SHP77 treated with DMSO at 0.1 percent for 48 hours (cell line): ENCODE measurements around the gene COA1.

ENCODE experiments used
- DNase-seq: peaks from one replicate; lab custom pipeline; 2025; lab: John Stamatoyannopoulos, UW

The COA1 gene

DNA sequence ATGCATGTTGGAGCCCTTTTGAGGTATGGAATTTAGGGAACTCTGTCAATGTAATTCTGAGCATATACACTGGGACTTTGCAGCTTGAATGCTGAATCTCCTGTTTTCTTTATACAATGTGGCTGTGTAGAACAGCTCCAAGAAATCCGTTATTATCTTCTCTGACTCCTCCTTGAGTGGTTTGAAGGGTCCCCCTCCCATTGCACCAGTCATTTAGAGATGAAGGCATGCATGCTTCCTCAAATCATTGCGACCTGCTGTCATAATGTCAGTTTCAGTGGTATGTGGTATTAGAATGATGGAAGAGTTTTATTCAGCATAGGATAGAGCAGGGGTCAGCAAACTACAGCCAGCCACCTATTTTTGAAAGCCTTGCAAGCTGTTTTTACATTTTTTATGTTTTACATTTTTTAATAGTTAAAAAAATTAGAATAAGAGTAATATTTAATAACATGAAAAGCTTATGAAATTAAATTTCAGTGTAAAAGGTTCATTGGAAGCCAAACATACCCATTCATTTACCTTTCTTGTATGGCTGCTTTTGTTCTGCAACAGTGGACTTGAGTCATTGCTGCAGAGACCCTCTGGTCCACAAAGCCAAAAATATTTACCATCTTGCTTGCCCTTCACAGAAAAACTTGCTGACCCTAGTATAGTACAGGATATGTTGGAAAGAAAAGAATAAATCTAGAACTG, 138.3 kb downstream of the COA1 start:
- DNase-seq: no peak

DNA sequence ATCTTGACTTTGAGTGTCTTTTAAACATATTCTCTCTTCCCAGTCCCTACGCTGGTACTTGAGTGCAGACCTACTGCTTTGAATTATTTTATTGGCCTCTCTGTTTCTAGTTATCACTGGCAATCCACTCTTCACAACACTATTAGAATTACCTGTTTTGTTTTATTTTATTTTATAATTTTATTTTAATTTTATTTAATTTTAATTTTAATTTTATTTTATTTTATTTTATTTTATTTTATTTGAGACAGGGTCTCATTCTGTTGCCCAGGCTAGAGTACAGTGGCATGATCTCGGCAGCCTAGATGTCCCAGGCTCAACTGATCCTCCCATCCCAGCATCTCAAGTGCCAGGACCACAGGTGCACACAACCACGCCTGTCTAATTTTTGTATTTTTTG, 139.6 kb downstream of the COA1 start:
- DNase-seq: no peak
